Measurements from ENCODE around the gene RFX8. TPM values are rescaled to one million over a fixed set of nuclear protein-coding genes. Genes with fewer than 3 reads are reported as not detected.
"Not testable (repeated sequence)": the region's sequence is repeated elsewhere in the genome, so short reads cannot be mapped to it uniquely, and the experiment has no call there.

RFX8 gene
- total RNA-seq, 6 experiments from 2014 or later: 2.8 to 8.0 (median 5.3) TPM

- no peak overlapping the region for H3K4me3 Mint-ChIP-seq
- peak; percentile 6; the same call in 1 of the 2 replicates for TF ChIP-seq CTCF (IDR thresholded peaks at IDR 0.05)
- H3K4me1 Mint-ChIP-seq (ENCODE audit: low read depth): peaks cover 63% of the 10 kb centered on the region
- H3K27me3 Mint-ChIP-seq (ENCODE audit: insufficient read depth): no peaks in the 10 kb centered on the region; the same call in 1 of the 2 replicates
- H3K27ac Mint-ChIP-seq: peak overlapping the region; percentile 84
- H3K9me3 Mint-ChIP-seq: no peaks in the 10 kb centered on the region
- no peak for DNase-seq
- H3K36me3 Mint-ChIP-seq (ENCODE audit: low read depth): peaks cover 54% of the 10 kb centered on the region
Observed at GRCh38 chr2:101463421-101463820, 11.5 kb downstream of the RFX8 start.

GRCh38 chr2:101461381-101461780 is 13.5 kb downstream of the RFX8 start:
- Mint-ChIP-seq H3K4me3 (no peak overlapping the region), H3K9me3 (peaks cover 16% of the 10 kb centered on the region), H3K36me3 (ENCODE audit: low read depth) (peaks cover 59% of the 10 kb centered on the region), H3K4me1 (ENCODE audit: low read depth) (peaks cover 43% of the 10 kb centered on the region), H3K27me3 (ENCODE audit: insufficient read depth) (no peaks in the 10 kb centered on the region), H3K27ac (no peak overlapping the region)
- DNase-seq: no peak
- no peak for TF ChIP-seq CTCF (IDR thresholded peaks at IDR 0.05)

- H3K27me3 Mint-ChIP-seq (ENCODE audit: insufficient read depth); H3K4me3 Mint-ChIP-seq: not testable (repeated sequence)
- Mint-ChIP-seq H3K27ac (peak overlapping the region; percentile 74), H3K4me1 (ENCODE audit: low read depth) (peaks cover 24% of the 10 kb centered on the region), H3K9me3 (peaks cover 30% of the 10 kb centered on the region), H3K36me3 (ENCODE audit: low read depth) (peaks cover 67% of the 10 kb centered on the region)
- peak; percentile 60 for DNase-seq
Observed at GRCh38 chr2:101454408-101454807, 20.5 kb downstream of the RFX8 start.

- Mint-ChIP-seq H3K4me3 (no peak overlapping the region), H3K36me3 (ENCODE audit: low read depth) (peaks cover 61% of the 10 kb centered on the region), H3K27ac (no peak overlapping the region), H3K27me3 (ENCODE audit: insufficient read depth) (no peaks in the 10 kb centered on the region), H3K9me3 (peaks cover 11% of the 10 kb centered on the region; the same call in 1 of the 2 replicates), H3K4me1 (ENCODE audit: low read depth) (peaks cover 58% of the 10 kb centered on the region)
- TF ChIP-seq CTCF (IDR thresholded peaks at IDR 0.05): no peak
- no peak for DNase-seq
Observed at GRCh38 chr2:101450965-101451364, 23.9 kb downstream of the RFX8 start.

- TF ChIP-seq CTCF (IDR thresholded peaks at IDR 0.05): no peak
- peak overlapping the region; percentile 91 for H3K27ac Mint-ChIP-seq
- peaks cover 78% of the 10 kb centered on the region for H3K4me1 Mint-ChIP-seq (ENCODE audit: low read depth)
- peak overlapping the region; percentile 57 for H3K4me3 Mint-ChIP-seq
- no peaks in the 10 kb centered on the region for H3K27me3 Mint-ChIP-seq (ENCODE audit: insufficient read depth)
- peaks cover 61% of the 10 kb centered on the region for H3K36me3 Mint-ChIP-seq (ENCODE audit: low read depth)
- peak; percentile 82 for DNase-seq
- no peaks in the 10 kb centered on the region for H3K9me3 Mint-ChIP-seq
Observed at GRCh38 chr2:101446869-101447268, 28.0 kb downstream of the RFX8 start.

GRCh38 chr2:101442667-101443061 is 32.2 kb downstream of the RFX8 start:
- 0 out of 2 replicates have a peak, but pooled peaks have one; percentile 10 for TF ChIP-seq CTCF (IDR thresholded peaks at IDR 0.05)

More at GRCh38 chr2:101442667-101443061, 32.2 kb downstream of the RFX8 start:
- Mint-ChIP-seq H3K4me1 (ENCODE audit: low read depth) (peaks cover 59% of the 10 kb centered on the region), H3K27me3 (ENCODE audit: insufficient read depth) (no peaks in the 10 kb centered on the region), H3K4me3 (peak overlapping the region; percentile 43), H3K36me3 (ENCODE audit: low read depth) (peaks cover 30% of the 10 kb centered on the region), H3K27ac (peak overlapping the region; percentile 92), H3K9me3 (no peaks in the 10 kb centered on the region)
- peak; percentile 14 for DNase-seq
